Lower leg skin (tissue), 3 donors: Measurements from ENCODE around the gene NR2E1.

Experiments used
- CTCF ChIP-seq, 3 donors: fragments of 450-650 bp; IDR thresholded peaks; one replicate each; pipeline ENCODE4 v1.5.1; 2016; ENCODE audit warnings: antibody characterized with exemption in 3 of 3, mild to moderate bottlenecking in 3 of 3, moderate library complexity in 2 of 3
- POLR2A ChIP-seq, 2 donors: fragments of 450-650 bp; IDR thresholded peaks; one replicate each; pipeline ENCODE4 v1.6.1; 2016 to 2017; ENCODE audit warnings: antibody characterized with exemption in 2 of 2, mild to moderate bottlenecking in 1 of 2, moderate library complexity in 1 of 2

DNA sequence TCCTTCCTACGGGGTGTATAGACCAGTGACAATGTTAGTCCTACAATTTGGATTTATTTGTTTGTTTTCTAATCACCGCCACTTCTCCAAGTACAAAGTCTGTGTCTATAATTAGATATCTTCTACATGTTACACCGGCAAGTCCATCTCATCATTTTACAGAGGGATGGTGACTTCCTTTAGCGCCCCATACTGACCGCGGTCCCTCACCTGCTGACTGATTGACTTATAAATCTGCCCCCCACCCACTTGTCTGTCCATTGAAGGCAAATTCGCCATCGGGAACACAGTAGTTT, 8.9 kb upstream of the NR2E1 start:
- no peak for TF ChIP-seq CTCF (IDR thresholded peaks at IDR 0.05)
- no peak for TF ChIP-seq POLR2A (IDR thresholded peaks at IDR 0.05)
